SKM-1 (cell line): ENCODE data around the gene ITGA2B.
"Not testable (repeated sequence)": the region's sequence is repeated elsewhere in the genome, so short reads cannot be mapped to it uniquely, and the experiment has no call there.

Experiments
- DNase-seq: peaks from one replicate; lab custom pipeline; 2025; ENCODE audit not compliant: unreplicated experiment; lab: John Stamatoyannopoulos, UW

The ITGA2B gene

DNA sequence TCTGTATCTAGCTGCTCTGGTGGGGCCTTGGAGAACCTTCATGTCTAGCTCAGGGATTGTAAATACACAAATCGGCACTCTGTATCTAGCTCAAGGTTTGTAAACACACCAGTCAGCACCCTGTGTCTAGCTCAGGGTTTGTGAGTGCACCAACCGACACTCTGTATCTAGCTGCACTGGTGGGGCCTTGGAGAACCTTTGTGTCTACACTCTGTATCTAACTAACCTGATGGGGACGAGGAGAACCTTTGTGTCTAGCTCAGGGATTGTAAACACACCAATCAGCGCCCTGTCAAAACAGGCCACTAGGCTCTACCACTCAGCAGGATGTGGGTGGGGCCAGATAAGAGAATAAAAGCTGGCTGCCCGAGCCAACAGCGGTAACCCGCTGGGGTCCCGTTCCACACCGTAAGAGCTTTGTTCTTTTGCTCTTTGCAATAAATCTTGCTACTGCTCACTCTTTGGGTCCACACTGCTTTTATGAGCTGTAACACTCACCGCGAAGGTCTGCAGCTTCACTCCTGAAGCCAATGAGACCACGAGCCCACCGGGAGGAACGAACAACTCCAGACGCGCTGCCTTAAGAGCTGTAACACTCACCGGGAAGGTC is 19.9 kb downstream of the ITGA2B start:
- DNase-seq = not testable (repeated sequence)

DNA sequence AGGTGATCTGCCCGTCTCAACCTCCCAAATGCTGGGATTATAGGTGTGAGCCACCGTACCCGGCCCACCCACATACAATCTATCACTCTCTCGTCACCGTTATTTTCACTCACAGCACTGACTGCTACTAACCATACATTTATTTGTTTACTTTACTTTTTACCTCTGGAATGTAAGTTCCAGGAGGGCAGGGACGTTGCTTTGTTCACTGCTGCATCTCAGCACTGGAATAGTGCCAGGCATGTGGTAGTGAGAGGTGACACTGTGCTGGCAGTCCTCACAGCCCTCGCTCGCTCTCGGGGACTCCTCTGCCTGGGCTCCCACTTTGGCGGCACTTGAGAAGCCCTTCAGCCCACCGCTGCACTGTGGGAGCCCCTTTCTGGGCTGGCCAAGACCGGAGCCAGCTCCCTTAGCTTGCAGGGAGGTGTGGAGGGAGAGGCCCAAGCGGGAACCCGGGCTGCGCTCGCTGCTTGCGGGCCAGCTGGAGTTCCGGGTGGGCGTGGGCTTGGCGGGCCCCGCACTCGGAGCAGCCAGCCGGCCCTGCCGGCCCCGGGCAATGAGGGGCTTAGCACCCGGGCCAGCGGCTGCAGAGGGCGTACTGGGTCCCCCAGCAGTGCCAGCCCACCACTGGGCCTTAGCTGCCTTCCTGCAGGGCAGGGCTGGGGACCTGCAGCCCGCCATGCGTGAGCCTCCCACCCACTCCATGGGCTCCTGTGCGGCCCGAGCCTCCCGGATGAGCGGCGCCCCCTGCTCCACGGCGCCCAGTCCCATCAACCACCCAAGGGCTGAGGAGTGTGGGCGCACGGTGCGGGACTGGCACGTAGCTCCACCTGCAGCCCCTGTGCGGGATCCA is 20.8 kb downstream of the ITGA2B start:
- DNase-seq = not testable (repeated sequence)

DNA sequence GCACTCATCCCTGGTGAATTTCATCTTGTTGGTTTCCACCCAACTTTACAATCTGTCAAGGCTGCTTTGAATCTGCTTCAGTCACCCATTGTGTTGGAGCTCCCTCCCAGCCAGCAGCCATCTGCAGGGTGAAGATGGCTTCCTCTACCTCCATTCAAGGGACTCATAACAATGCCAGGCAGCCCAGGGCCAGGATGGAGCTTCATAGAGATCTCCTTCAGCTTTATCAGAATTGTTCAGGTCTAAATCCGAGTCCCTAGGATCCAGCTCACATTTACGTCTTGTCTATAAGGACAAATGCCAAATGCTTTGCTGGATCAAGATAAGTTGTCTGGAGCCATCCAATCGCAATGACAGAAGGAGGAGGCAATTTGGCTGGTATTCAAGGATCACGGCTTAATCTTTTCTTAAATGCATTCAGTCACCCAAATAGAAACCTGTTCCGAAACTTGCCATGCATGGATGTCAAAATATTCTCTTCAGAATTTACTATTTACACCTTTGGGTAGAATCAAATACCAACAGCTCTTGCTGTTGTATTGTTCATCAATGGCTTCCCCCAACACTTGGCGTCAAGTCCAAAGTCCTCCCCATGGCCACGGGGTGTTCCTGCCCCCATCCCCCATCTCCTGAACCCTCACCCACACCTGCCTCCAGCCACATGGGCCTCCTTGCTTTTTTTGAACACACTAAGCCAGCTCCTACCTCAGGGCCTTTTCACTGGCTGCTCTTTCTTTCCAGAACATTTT is 22.0 kb downstream of the ITGA2B start:
- no peak for DNase-seq

DNA sequence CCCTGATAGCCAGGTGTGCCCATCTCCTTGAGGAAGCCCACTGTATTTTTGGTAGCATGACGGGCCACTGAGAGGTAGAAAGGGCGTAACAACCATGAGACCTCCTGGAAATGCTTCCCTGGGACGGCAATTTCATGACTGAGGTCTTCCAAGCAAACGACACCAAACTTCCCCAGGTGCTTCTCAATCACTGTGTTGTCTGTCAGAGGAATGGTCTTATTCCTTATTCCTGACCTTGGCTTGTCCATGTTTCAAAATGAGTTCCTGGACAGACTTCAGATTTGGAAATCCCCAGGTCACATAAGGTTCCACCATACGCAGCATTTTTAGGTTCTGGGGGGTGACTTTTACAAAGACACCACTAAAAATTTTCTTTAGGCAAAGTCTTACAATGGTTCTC is 24.4 kb downstream of the ITGA2B start:
- not testable (repeated sequence) for DNase-seq

DNA sequence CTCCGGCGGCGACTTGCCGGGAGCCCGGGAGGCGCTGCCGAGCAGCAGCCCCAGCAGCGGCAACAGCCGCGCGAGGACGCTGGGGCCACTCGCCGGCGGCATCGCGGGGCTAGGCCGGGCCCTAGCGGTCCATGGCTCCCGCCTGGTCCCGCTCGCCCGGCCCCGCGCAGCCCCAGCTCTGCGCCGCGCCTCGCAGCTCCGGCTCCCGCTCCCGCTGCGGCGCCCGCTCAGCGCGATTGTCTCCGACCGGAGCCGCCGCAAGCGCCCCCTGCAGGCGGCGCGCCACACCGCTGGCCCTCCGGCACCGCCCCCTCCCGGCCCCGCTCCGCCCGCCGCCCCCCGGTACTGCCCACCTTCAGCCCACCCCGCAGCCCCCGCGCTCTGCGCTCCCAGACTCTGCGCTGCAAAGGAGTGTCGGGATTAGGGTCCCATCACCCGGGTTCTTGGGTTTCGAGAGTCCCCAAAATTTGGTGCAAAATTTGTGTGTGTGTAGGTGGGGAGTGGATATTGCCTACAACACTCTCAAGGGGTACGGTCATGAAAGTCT is 25.8 kb downstream of the ITGA2B start, which contains the start of gene FAM171A2:
TSS of gene FAM171A2 (minus strand) at position 241 of the 547 bp plus-strand sequence. CDS start at position 102, 139 bp downstream.
- peak; percentile 34 for DNase-seq

DNA sequence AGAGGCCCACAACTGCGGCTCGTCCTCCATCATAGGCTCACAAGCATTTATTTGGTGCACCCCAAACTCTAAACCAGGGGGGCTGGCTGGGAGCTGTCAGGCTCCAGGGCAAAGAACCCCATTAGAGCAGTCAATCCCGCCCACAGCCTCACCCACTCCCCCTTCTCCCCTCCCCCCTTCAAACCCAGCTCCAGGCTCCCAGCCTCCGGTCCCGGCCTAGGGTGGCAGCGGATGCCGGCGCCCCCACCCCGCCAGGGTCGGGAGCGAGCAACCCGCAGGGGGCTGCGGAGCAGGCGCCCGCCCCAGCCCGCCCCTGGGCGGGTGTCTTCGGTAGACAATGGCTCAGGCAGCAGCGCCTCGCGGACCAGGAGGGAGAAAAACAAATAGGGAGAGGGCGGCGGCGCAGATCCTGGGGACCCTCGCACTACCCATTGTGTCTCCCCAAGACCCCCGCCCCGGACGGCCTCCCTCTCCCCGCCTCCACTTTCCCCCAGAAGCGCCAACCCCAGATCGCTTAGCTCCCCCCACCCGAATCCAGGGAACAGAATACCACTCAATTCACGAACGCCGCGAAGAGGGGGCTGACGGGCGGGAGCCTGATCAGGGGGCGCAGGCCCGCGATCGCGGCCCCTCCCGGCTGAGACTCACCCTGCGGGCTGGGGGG is 26.4 kb downstream of the ITGA2B start:
- no peak for DNase-seq

DNA sequence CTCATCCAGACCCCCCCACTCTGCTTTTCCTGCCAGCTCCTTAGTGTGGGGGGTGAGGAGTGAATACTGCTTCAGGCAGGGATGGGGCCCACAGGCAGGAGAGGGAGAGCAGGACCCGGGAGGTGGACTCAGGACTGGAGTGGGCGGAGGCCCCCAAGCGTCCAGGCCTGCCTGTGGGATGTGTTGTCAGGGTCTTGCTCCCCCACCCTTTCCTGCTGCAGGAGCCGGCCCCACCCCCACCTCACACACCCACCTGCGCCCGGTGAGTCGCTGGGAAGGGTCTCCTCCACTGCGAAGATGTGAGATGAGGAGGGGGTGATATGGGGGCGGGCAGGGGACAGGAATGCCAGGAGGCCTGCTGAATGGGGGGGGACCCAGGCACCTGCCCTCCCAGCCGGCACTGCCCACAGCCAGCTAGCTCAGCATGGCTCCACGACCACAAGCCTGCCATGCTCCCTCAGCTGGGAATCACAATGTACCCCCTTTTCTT is 26.9 kb downstream of the ITGA2B start:
- DNase-seq = no peak

DNA sequence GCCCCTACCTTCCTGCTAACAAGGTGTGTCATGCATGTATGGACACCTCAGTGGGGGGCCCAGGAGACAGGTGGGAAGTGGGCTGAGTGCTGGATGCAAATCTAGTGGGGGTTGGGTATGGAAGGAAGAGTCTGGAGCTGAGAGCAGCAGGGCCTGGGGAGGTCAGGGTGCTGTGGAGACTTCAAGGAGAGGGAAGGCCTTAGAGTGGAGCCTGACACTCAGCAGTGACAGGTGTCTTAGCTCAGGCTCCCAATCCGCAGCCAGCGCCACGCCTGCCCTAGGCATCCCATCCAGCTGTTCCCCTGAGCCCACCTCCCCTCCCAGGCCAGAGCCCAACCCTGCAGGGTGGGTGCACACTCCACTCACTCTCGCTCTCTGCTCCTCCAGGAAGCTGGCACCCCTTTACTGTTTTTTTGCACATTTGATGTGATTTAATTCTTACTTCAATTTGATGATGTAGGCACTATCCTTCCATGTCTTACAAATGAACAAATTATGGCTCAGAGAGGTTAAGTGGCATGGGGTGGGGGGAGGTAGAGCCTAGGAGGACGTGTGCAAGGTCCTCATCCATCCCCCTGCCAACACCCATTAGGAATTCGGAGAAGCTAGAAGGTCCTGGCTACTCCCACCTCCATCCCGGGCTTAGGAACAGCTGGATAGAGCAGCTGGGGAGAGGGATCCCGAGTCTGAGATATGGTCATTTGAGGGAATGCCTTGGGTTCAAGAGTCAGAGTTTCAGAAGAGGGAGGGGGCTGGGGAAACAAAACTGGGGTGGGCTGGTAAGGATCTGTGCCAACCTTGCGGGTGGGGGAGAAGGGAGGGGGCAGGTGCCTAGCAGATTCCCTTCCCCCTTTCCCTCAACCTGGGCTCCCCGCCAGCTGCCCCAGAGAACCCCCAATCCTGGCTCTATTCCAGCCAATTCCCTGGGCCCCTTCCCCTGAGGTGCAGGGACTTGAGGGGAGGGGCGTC is 27.9 kb downstream of the ITGA2B start:
- DNase-seq = no peak

DNA sequence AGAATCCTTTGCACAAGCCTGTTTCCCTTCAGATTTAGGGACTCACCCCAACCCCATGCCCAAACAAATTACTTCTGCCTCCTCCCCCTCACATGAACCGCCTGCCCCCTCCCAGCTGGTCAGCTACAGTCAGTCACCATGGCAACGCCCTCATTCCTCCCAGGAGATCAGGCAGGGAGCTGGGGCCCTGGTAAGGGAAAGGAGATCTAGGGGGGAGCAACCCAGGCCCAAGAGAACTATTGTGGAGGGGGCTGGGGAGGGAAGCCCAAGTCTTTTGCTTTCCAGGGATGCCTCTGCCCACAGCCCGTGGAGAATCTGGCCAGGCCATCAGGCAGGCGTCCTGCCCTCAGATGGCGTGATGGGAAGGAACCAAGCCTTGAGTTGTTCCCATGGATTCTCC is 28.6 kb downstream of the ITGA2B start:
- DNase-seq = no peak

DNA sequence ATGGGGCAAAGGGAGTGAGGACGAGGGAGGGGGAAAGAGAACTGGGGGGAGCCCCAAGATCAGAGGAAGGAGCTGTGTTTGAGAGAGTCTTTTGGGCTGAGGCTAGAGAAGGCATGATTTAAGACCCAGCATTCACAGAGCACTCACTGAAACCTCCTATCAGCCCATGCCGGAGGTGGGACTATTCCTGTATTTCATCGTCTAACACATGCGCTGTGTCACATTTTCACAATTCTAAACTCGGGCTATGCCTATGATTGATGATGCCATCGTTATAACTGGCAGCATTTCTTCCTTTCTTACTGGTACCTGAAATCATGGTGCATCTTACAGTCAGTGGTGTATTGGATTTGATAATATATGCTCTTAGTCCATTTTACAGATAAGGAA is 29.3 kb downstream of the ITGA2B start:
- DNase-seq = no peak

DNA sequence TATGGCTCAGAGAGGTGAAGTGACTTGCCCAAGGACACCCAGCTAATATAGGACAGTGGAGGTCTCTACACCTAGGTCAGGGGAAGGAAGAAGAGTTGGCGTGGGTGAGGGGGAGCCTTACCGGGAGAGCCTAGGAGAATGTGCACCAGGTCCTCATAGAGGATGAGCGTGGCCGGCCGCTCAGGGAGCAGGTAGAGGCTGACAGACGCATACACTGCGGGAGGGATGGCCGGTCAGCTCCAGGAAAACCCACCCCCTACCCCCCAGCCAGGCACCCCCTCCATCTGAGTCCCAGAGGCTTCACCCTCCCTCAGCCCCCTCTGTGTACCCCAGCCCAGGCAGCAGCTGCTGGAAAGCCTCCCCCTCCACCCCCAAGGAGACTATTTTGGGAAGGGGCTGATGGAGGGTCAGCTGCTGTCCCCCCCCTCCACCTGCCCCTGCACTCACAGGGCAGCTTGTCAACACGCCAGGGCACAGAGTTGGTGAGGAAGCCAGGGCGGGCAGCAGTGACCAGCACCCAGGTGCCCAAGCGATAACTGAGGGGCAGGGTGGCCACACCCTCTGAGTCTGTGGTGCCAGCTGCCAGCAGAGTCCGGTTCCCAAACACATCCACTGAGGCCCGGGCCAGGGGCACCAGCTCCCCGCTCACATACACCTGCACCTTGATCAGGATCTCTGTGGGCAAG is 29.8 kb downstream of the ITGA2B start:
- no peak for DNase-seq

DNA sequence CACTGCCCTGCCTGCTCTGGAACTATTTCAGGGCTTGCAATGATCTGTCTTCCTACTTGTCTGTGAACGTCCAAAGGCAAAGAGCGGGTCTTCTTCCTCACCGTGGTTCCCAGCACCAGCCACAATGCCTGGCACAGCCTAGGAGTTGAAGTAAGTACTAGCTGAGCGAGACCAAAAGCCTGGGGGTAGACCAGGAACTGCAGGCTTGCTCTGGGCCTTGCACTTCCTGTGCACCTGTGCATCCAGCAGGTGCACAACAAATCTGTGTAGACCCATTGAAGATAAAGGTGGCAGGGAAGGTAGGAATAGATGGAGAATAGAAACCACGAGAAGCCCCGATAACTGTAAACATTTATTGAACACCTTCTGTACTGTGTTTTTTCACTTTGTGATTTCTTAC is 30.4 kb downstream of the ITGA2B start:
- DNase-seq = no peak

DNA sequence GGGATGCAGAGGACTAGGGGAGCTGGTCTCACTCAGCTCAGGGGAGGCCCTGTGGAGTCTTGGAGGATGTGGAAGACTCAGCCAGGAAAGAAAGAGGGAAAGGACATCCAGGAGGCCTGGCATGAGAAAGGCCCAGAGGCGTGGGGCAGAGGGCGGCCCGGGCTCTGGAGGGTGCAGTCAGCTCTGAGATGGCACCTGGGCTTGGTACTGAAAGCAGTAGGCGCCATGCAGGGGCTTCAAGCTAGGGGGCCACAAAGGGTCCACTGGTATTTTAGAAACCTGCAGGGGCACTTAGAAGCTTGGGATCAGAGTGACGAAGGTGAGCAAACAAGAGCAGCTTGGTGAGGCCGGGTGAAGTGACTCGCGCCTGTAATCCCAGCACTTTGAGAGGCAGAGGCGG is 31.4 kb downstream of the ITGA2B start:
- no peak for DNase-seq

DNA sequence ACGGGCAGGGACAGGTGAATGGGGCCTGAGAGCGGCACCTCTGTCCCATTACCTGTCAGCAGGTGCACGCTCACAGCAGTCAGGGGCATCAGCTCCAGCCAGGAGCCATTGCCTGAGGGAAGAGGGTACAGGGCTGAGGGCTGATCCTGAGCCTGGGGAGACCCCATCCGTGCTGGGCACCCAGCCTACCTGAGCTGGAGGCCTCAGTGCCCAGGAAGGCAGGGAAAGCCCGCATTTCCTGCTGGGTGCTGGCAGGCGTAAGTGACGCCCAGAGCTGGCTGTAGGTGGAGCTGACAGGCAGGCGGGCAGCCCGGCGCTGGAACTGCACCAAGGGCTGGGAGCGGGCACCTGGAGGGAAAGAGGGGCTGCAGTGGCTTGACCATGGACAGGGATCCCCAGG is 33.2 kb downstream of the ITGA2B start:
- DNase-seq = no peak

DNA sequence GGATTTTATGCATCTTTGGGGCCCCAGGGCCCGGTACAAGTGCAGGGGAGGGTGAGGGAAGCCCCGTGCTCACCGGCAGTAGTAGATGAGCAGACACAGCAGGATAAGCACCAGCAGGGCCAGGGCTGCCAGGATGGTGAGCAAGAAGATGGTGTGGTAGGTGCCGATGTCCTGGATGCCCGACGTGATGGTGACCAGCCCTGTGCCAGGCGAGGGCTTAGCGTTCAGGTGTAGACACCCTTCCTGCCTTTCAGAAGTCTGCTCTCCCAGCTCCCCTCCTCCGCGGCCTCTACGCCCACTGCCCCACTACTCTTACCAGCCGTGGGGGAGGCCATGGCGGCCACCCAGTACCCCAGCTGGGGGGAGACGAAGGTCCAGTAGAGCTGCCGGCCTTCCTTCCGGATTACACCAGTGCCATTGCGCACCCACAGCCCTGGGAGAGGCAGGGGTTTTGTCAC is 33.8 kb downstream of the ITGA2B start:
- DNase-seq = no peak

DNA sequence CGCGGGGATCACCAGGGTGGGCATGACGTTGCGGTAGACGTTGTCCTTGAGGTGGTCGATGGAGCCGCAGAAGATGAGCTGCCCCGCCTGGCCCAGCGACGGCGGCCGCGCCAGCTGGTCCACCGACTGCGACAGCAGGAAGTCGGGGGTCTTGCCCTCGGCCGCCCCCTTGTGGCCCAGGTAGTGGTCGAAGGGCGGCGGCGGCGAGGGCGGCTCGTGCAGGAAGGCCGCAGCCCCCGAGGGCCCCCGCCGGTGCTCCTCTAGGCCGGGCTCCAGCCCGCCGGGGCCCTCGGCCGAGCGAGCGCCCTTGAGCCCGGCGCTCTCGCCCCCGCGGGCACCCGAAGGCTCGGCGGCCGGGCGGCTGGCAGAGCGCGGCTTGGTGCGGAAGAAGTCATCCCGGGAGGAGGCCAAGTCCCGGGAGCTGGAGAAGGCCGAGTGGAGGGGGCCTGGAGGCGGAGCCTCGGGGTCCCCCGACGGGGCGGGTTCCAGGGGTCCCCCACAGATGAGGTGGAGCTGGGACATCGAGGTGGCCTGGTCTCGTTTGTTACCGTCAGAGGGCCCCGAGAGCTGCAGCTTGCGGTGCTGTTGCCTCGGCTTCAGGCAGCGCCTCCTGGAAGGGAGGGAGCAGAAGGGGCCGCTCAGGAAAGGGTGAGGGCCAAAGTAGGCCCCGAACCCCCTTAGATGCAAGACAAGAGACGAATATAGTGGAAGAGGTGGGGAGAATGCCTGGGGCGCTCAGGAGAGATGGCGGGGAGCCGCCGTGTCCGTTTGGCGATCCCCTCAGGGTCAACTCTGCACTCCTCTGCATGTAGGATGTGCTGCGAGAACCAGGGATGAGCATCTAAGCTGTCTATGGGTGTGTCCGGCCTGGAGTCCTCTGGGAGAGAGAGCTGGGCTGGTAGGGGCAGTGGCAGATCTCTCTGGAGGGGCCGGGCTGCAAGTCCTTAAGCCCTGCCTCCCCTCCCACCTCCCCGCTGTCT is 34.6 kb downstream of the ITGA2B start:
- DNase-seq = no peak

DNA sequence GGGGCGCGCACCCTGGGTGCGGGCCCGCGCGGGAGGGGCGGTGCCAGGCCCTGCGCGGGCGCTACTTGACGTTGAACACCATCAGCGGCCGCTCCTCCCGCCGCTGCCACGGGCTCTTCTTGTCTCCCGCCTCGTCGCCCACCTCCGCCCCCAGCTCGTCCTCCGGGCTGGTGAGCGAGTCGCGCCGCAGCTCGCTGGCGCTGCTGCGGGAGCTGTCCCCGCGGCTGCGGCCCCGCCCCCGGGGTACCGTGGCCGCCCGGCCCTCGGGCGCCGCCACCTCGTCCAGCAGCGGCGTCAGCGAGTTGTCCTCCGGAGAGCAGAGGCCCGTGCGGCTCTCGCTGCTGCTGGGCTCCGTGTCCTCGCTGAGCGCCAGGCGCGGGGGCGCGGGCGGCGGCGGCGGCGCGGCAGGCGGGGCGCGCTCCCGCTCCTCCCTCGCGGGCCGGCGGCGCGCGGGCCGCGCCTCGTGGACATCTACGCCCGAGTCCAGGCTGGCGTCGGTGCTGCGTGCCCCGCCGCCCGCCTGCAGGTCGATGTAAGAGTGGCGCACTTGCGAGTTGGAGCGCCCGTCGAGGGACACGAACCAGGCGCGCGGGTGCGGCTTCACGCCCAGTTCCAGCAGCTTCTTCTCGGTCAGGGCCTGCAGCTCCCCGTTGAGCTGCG is 35.6 kb downstream of the ITGA2B start:
- no peak for DNase-seq
